HG03575 (cell line): Measurements from ENCODE around the gene TMEM253.

Experiments
- ATAC-seq: cut with Tn5 transposase; IDR thresholded peaks from one replicate; pipeline ENCODE4 v1.9.1; 2021; ENCODE audit not compliant: unreplicated experiment, insufficient number of reproducible peaks, low FRiP score; ENCODE audit errors: extremely low read depth

TMEM253 gene

DNA sequence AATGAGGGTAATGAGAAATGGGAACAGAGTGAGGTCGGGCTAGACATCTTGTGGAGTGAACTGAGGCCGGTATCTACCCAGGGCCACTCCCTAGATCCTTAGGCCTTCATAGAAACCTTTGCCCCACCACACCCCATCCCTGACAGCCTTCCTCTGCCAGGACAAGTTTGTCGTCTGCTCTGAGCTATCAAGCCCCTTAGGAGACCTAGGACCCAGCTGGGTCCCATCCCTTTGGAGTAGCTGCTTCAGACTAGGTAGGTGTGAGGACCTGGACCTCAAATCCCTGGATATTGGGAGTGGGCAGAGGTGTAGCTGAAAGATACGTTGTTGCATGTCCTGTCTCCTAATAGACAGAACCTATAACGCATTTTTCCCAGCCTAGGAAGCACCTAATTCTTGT, at the start of gene TMEM253:
Gene TMEM253, plus strand, starts transcription at position 136 of the 400 bp plus-strand sequence. CDS start 278 bp downstream, outside the sequence.
- no peak for ATAC-seq

DNA sequence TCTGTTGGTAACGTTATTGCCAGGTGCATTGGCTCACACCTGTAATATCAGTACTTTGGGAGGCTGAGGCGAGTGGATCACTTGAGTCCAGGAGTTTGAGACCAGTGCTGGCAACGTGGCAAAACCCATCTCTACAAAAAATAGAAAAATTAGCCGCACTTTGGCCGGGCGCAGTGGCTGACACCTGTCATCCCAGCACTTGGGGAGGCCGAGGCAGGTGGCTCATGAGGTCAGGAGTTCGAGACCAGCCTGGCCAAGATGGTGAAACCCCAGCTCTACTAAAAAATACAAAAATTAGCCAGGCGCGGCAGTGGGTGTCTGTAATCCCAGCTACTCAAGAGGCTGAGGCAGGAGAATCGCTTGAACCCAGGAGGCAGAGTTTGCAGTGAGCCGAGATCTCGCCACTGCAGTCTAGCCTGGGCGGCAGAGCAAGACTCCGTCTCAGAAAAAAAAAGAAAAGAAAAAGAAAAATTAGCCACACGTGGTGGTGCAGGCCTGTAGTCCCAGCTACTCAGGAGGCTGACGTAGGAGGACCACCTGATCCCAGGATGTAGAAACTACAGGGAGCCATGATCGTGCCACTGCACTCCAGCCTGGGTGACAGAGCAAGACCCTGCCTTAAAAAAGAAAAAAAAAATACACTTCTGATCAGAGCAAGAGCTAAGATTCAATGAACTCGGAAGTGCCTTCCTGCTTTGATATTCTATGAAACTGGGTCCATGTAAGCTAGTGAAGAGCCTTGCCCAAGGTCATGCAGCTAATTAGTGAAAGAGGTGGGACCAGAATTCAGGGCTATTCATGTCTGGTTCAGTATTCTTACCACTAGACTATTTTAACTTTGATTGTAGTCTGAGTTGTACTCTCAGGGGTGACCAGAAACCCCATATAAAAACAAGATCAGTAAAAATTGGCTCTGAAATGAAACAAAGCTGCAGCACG, 47.4 kb upstream of the TMEM253 start:
- no peak for ATAC-seq

DNA sequence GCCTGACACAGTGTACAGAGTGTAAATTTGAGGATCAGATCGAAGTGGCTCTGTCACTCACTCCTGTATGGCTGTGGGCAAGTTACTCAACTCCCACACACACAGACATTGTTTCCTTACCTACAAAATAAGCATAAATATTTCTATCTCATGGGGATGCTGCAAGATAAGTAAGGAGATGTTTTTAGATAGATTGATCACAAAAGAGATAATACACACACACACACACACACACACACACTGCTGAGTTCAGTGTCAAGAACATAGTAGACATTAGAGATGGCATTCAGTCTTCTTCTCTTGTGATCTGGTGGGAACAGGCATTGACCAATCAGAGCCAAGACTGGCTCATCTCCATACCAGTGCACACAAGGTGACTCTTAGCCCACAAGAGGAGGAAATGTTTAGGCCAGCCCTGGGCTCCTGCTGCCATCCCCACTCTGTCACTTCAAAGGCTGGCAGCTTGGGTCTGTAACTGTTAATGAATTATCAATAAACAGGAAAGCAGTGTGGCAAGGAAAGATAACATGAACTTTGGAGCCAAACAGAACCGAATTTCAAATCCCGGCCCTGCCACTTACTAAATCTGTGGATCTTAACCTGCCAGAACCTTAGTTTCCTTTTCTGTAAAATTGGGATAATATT, 46.6 kb upstream of the TMEM253 start:
- no peak for ATAC-seq

DNA sequence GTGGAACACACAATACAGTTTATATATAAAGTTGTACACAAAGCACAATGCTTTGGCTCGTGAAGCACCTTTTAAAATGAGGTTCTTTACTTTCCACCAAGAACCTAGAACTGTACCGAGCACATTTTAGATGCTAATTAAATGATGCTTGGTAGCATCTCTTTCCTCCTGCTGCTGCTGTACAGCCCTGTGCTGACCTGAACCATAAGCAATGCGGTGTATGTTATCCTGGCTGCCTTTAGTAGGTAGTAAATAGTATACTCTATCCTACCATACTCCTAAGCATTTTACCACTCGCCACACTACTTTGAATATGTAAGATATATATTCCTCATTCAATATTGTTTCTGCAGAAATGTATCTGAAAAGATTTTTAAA, 46.1 kb upstream of the TMEM253 start:
- ATAC-seq: no peak

DNA sequence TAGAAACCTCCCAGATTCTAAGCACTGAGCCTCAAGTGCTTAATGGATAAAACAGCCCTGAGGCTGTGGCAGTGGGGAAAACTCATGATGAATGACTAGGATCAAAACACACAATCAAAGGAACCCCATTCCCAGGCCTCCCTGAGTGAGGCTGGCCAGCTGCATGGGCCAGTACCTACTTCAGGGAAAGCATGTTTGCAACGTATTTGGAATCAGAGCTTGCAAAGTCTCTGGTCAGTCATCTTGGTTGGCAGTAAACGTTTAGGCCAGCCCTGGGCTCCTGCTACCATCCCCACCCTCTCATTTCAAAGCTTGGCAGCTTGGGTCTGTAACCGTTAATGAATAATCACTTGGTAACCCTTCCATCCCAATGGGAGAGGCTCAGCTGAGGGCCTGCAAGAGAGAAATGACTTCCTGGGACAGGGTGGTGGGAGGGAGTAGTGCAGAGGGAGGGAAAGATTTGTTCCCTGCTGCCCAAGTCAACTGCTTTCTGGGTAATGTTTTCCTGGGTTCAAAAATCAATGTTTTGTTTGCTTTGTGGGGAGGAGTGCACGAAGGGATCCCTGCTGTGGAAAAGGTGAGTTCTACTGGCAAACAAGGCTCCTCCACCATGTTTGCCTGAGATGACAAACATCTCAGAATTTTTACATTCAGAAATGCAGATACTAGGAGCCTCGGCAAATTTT, 45.3 kb upstream of the TMEM253 start:
- no peak for ATAC-seq

DNA sequence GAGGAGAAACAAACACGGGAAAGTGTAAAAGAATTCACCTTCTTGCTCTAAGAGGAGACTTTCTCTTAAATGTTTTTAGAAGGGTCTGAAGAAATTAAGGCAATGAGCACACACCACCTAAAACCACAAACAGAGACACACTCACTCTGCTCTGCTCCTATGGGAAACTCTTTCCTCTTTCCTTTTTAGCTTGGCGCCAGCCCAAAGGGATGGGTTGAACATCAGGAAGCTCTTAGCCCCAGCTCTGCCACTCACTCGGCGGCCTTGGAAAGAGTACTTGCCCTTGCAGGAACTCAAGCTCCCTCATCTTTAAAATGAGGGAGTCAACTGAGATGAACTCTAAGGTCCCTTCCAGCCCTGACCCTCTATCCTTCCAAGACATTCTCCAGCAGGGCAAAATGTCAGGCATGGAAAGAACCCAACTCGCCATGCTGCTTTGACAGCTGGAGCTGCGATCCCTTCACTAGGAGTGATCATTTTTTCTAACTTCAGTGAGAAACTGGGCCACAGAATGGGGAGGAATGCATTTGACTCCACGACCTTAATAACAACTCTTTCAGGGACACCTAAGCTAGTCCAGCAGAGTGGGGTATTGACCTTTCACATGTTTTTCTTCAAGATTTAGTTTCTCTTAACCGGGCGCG, 44.2 kb upstream of the TMEM253 start:
- ATAC-seq: no peak

DNA sequence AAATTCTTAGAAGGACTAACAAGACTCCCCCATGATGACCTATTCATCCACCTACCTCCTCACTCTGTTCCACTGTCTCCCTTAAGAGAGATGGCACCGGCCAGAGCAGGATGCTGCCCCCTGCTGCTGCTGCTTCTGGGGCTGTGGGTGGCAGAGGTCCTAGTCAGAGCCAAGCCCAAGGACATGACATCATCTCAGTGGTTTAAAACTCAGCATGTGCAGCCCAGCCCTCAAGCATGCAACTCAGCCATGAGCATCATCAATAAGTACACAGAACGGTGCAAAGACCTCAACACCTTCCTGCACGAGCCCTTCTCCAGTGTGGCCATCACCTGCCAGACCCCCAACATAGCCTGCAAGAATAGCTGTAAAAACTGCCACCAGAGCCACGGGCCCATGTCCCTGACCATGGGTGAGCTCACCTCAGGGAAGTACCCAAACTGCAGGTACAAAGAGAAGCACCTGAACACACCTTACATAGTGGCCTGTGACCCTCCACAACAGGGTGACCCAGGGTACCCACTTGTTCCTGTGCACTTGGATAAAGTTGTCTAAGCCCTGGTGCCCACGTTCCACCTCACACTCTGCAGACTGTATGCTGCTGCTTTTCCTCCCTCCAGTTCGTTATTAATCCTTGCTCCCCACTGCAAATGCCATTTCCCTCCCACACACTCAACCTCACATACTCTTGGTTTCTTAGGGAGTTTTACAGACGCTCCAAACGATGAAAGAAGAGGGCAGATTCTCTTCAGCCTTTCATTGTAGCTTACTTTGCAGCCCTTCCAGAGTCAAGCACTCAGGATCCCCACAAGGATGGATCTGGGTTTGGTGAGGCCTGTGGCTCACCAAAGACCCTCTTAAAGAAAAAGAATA, 42.8 kb upstream of the TMEM253 start, which contains the start of gene RNASE8:
Gene RNASE8, plus strand, starts transcription at position 20 of the 873 bp plus-strand sequence. Its CDS starts 71 bp downstream, at position 91.
- no peak for ATAC-seq

DNA sequence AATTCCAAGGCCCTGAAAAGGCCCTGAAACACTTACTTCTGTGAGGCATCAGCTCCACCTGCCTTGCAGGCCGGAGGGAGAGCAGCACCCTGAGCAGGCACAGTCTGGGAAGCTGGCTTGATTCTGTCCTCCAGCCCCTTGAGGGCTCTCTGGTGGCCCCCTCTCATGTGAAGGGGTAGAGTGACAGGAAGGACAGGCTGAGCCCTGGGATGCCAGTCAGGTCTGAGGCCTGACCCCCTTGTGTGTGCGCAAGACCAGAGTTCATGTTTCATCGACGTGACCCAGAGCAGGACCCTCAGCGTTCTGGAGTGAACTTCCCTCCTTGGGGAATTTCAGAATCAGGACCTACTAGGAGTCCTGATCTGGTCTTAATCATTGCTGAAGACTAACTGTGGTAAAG, 42.0 kb upstream of the TMEM253 start:
- ATAC-seq: no peak

DNA sequence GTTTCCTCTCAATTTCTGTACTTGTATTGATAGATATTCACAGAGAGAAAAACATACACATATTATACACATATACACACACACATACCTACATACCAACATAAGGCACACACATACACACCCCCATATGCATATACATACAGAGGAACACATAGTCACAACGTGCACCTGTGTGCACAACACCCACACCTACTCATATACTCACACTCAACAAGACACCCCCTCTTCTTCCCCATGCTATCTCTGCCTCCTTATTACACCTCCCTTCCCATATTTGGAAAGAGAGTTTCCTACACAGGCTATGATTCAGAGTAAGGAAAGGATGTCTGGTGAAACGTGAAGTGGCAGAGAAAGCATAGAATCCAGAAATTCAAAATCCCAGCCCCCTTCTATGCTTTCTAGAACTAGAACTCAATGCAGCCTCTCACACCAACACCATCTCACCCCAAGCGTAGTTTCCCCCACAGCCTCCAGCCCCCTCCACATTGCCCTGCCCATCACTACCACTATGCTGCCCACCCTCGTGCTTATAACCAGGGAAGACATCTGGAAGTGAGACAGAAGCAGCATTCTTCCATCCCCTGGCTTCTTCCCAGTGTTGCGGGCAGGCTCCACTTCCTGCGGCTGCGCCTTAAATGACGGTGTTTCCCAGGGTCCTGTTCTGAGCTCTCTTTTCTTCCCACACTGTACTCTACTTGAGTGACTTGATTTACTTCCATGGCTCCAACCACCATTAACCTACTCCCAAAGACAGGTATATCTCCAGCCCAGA, 40.8 kb upstream of the TMEM253 start:
- ATAC-seq: no peak

DNA sequence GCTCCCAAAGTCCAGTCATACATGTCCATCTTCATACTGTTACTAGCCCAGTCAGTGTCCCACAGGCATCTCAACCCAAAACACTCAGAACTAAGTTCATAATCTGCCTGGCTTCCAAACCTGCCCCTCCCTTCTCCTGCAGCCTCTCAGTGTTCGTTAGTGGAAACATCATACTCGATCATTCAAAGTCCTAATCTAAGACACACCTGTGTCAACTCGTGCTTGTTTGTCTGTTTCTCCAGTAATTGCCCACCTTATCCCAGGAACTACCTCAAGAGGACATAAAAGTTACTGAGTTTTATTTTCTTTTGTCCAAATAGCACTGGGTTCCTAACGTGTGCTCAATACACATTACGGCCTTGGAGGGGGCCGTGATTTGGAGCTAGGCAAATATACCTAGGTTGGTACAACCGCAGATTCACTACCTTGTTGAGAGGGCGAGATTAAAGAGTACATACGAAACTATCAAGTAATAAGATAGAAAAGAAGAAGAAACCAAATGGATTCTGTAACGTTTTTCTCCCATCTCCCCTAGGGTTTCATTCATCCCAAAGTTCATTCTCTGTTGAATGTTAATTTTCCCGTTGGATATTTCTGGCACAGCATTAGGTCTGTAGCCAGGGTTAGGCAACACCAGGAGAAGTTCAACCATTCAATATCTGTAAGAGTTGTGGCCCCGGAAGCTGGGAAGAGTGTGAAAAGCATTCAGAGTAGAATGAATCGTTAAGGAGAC, 40.1 kb upstream of the TMEM253 start:
- no peak for ATAC-seq

DNA sequence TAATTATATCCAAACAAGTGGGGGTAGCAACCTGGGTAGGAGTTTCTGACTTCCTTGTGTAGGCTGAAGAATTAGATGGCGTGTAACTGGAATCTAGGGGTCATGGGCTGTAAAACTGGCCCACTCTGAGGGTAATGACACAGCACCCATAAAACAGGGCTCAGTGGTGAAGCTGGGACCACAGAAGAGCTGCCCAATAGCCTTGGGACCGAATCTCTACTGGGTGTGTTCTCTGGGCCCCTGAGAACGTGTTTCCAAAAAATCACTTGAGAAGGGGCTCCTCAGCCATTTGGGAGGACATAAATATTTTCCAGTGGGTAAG, 39.6 kb upstream of the TMEM253 start:
- ATAC-seq: no peak

DNA sequence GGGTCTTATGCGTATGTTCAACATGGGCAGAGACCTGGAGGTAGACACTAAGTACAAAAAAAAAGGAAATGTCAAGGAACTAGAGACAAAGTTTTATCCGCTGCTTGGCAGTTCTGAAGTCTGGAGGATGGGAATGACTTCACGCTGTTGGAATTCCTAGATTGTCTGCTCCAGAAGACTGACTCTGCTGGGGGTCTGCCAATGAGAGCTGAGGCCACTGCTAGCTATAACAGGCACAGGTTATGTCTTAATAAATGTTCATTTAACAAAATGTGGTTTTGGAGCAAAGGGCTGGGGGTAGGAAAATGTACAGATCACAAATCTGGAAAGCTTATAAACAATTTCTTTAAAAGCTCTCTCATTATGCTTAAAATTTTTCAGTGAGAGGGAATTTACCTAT, 37.4 kb upstream of the TMEM253 start:
- ATAC-seq: no peak

DNA sequence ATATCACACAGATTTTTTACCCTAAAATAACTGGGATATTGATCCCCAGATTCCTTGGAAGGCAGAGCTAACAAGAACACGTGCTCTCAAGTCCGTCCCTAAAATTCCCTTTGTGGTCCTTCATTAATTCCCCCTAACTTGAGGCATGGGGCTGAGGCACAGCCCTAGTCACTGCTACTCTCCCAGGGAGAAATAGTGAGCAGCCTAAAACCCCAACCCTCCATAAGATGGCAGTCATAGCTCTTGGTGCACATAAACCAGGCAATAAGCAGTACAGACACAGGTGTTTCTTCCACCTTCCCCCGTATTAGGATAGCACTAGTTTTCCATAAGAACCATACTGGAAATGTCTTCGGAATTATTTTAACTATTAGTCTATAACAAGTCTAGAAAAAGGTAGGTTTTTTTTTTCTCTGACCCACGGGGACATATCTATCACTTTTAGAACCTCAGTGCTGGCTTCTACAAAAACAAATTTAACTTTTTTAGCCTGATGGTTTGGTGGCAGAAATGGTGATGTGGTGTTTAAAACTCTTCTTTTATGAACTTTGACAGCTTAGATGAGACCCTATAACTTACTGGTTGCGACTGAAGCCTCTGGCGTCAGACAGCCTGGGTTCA, 33.9 kb upstream of the TMEM253 start:
- ATAC-seq: no peak

DNA sequence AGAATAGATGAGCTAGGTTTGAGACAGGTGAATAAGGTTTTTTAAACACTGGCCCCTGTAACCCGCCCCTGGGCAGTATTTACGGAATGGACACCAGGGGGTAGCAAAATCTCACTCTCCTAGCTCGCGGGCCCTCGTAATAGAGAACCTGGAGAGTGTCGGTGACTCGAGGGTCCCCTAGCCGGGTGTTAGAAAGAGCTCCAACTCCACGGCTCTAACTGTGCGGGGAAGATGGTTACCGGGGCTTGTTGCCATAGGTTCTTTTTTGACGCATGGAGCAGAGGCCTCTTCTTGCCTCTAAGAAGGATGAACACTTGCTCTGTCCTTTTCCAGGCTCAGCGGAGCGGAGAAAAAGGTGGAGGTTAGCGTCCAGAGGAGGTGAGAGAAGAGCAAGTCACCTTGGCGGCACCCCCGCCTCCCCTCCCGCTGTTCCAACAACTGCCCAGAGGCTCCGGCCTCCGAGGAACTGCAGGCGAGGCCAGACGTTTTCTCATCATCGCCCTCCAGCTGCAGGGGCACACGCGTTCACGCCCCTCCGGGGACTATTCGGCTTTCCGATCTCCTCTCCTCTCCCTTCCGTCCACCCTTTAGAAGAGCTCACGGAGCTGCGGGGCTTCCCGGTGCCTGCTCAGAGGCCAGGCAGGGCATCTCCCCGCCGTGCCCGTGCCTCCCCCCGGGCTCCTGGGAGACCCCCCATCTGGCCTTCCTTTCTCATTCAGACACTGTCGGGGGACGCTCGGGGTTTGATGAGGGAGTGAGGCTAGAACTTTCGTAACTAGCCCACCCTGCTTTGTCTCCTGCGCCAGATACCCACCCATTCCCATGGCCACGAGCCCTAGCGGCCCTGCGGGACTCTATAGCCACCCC, 32.1 kb upstream of the TMEM253 start:
- ATAC-seq: no peak

DNA sequence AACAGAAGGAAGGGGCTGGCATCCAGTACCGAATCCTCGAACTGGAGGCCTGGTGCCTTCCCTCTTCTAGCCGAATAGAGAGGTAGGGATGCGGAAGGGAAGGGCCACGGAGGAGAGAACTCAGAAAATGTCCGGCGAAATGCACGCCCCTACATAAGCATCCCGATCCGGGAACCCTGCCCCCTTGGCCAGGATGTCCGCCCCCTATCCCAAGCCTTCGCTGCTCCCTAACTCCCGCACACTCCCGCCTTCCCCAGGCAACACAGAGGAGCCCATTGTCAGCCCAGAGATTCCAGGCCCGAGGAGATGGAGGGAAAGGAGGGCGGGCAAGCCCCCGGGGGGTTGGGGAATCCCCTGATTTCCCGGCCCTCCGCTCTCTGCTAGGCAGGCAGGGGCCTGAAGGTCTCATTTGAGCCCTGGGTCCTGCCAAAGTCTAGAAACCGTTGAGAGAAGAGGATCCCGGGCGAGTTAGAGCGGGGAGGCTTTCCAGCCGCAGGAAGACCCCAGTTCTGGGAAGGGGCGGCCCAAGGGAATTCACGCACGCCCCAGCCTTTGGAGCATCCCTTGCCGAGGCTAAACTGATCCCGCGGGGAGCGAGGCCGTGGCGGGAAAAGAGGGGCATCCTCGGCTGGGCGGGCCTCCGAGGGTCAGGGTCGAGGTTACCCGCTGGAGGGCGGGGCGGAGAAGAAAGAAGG, 31.3 kb upstream of the TMEM253 start:
- ATAC-seq: no peak
